ENCODE data around the gene SLC38A5. TPM values are rescaled to one million over a fixed set of nuclear protein-coding genes. Genes with fewer than 3 reads are reported as not detected.

SLC38A5 gene
- total RNA-seq, 1 donor from 2014 or later = 2.3 TPM

DNA sequence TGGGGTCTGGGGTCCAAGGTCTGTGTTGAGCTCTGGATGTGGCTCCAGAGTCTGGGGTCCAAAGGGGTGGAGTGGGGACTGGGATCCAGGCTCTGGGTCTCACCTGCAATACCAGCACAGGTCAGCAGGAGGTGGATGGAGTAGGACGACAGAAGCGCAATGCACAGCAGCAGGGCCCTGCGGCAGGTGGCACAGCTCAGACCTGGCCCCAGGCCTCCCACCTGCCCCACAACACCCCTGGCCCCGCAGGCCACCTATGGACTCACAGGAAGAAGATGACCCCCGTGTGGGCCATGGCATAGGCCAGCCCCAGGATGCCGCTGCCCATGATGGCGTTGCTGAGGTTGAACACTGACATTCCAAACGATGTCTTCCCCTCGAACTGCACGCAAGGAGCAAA, 3.4 kb downstream of the SLC38A5 start:
- no peaks in the 10 kb centered on the region for H4K20me1 ChIP-seq (ENCODE audit: low read depth)
- no peaks in the 10 kb centered on the region for H3K4me1 ChIP-seq
- no peak for DNase-seq (ENCODE audit: low spot score)
- no peaks in the 10 kb centered on the region for H3K79me2 ChIP-seq (ENCODE audit: low read depth)
- Mint-ChIP-seq H3K27ac (no peak overlapping the region), H3K36me3 (no peaks in the 10 kb centered on the region), H3K9me3 (peaks cover 28% of the 10 kb centered on the region), H3K4me3 (peak overlapping the region; percentile 10), H3K27me3 (ENCODE audit: insufficient read depth, low read depth) (peaks cover 18% of the 10 kb centered on the region), H3K4me1 (peaks cover 19% of the 10 kb centered on the region)
- no peak overlapping the region for H3K4me3 ChIP-seq
- H3K9me3 ChIP-seq (ENCODE audit: low read depth) = no peaks in the 10 kb centered on the region
- H3K9ac ChIP-seq = no peak overlapping the region
- no peak overlapping the region for H3K27ac ChIP-seq
- no peaks in the 10 kb centered on the region for H3F3A ChIP-seq (ENCODE audit: low read depth)
- H3K36me3 ChIP-seq = no peaks in the 10 kb centered on the region
- no peaks in the 10 kb centered on the region for H3K27me3 ChIP-seq
- H3K4me2 ChIP-seq = no peak overlapping the region
- no peak overlapping the region for H2AFZ ChIP-seq (replicated peaks)
- TF ChIP-seq EZH2phosphoT487 (IDR thresholded peaks at IDR 0.05) (no peak), EZH2 (IDR thresholded peaks at IDR 0.05) (no peak)
- TF ChIP-seq, protein P1, sequence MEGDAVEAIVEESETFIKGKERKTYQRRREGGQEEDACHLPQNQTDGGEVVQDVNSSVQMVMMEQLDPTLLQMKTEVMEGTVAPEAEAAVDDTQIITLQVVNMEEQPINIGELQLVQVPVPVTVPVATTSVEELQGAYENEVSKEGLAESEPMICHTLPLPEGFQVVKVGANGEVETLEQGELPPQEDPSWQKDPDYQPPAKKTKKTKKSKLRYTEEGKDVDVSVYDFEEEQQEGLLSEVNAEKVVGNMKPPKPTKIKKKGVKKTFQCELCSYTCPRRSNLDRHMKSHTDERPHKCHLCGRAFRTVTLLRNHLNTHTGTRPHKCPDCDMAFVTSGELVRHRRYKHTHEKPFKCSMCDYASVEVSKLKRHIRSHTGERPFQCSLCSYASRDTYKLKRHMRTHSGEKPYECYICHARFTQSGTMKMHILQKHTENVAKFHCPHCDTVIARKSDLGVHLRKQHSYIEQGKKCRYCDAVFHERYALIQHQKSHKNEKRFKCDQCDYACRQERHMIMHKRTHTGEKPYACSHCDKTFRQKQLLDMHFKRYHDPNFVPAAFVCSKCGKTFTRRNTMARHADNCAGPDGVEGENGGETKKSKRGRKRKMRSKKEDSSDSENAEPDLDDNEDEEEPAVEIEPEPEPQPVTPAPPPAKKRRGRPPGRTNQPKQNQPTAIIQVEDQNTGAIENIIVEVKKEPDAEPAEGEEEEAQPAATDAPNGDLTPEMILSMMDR (IDR thresholded peaks at IDR 0.05) = peak; percentile 21

DNA sequence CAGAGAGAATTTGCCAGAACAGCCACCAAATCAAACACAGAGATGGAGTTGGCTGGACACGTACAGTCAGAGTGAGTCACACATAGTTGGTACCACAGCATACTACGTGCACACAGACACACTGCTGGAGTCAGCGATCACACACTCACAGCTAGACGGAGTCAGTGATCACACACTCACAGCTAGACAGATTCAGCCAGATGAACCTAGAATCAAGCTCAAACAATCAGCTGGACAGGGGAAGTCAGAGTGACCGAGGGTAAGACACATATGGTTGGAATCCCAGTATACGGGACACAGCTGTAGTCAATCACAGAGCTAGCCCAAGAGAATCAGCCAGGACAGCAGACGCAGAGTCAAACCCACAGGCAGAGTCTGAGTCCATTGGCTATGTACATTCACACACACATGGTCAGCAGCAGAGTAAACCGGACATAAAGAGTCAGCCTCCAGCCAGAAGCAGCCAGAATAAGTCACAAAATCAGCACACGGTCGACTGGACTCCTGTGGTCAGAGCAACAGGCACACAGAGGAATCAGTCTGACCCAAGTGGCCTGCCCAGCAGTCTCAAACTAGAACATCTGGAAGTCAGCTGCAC, 4.6 kb downstream of the SLC38A5 start:
- H3K4me3 Mint-ChIP-seq = peak overlapping the region; percentile 64
- TF ChIP-seq EZH2 (IDR thresholded peaks at IDR 0.05) = no peak
- TF ChIP-seq, protein P1 (IDR thresholded peaks at IDR 0.05) = no peak
- no peak for TF ChIP-seq EZH2phosphoT487 (IDR thresholded peaks at IDR 0.05)
- peak overlapping the region; percentile 23 for H3K27ac Mint-ChIP-seq

DNA sequence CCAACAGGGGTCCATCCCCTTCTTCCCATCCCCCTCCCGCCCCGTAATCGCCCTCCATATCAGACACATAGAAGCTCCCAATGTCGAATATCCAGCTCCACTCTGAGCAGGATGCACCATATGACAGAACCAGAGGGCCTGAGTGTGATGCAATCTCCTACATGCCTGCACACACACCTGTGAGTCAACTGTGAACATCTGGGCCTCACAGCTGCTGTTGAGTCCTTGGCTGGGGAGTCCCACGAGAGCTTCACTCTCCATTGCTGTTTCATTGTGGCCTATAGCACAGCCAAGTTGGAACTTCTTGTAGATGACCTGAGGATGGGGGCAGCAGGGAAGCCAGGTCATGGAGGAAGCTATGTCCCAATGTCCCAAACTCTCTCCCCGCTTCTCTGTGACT, 8.2 kb downstream of the SLC38A5 start:
- TF ChIP-seq EZH2 (IDR thresholded peaks at IDR 0.05) (no peak), EZH2phosphoT487 (IDR thresholded peaks at IDR 0.05) (no peak)
- TF ChIP-seq, protein P1 (IDR thresholded peaks at IDR 0.05) = no peak
- no peaks in the 10 kb centered on the region for H3K79me2 ChIP-seq (ENCODE audit: low read depth)
- H3K9me3 Mint-ChIP-seq = peaks cover 22% of the 10 kb centered on the region
- H3K4me1 Mint-ChIP-seq = peaks cover 6% of the 10 kb centered on the region
- H3K4me3 Mint-ChIP-seq = no peak overlapping the region
- H3K4me2 ChIP-seq = no peak overlapping the region
- no peak overlapping the region for H3K4me3 ChIP-seq
- H3K36me3 ChIP-seq = no peaks in the 10 kb centered on the region
- no peaks in the 10 kb centered on the region for H3K9me3 ChIP-seq (ENCODE audit: low read depth)
- H3K4me1 ChIP-seq = no peaks in the 10 kb centered on the region
- H3K27ac ChIP-seq = no peak overlapping the region
- H3K27ac Mint-ChIP-seq = no peak overlapping the region
- DNase-seq (ENCODE audit: low spot score) = no peak
- H3K9ac ChIP-seq = no peak overlapping the region
- H3F3A ChIP-seq (ENCODE audit: low read depth) = no peaks in the 10 kb centered on the region
- H3K27me3 Mint-ChIP-seq (ENCODE audit: insufficient read depth, low read depth) = peaks cover 19% of the 10 kb centered on the region
- no peaks in the 10 kb centered on the region for H3K27me3 ChIP-seq
- H3K36me3 Mint-ChIP-seq = no peaks in the 10 kb centered on the region
- no peaks in the 10 kb centered on the region for H4K20me1 ChIP-seq (ENCODE audit: low read depth)
- H2AFZ ChIP-seq (replicated peaks) = no peak overlapping the region

More for the DNA sequence above, 4.6 kb downstream of the SLC38A5 start:
- peaks cover 20% of the 10 kb centered on the region for H3K27me3 Mint-ChIP-seq (ENCODE audit: insufficient read depth, low read depth)
- H3K9me3 ChIP-seq (ENCODE audit: low read depth) = no peaks in the 10 kb centered on the region
- no peaks in the 10 kb centered on the region for H3K36me3 Mint-ChIP-seq
- peaks cover 15% of the 10 kb centered on the region for H3K4me1 Mint-ChIP-seq
- peaks cover 21% of the 10 kb centered on the region for H3K9me3 Mint-ChIP-seq
- DNase-seq (ENCODE audit: low spot score) = no peak
- no peaks in the 10 kb centered on the region for H3F3A ChIP-seq (ENCODE audit: low read depth)
- H2AFZ ChIP-seq (replicated peaks) = no peak overlapping the region
- H3K27me3 ChIP-seq = no peaks in the 10 kb centered on the region
- H4K20me1 ChIP-seq (ENCODE audit: low read depth) = no peaks in the 10 kb centered on the region
- H3K4me3 ChIP-seq = no peak overlapping the region
- H3K4me2 ChIP-seq = no peak overlapping the region
- no peaks in the 10 kb centered on the region for H3K36me3 ChIP-seq
- H3K79me2 ChIP-seq (ENCODE audit: low read depth) = no peaks in the 10 kb centered on the region
- H3K4me1 ChIP-seq = no peaks in the 10 kb centered on the region
- H3K9ac ChIP-seq = no peak overlapping the region
- H3K27ac ChIP-seq = no peak overlapping the region

Data from neural progenitor cell (in vitro differentiated cells).